SK-N-SH treated with all-trans-retinoic acid at 6 μM for 48 hours (cell line): ENCODE data around the gene FBXO42.

Experiments
- CREB5 ChIP-seq: fragments of 250-450 bp; sonication (Bioruptor Pico); IDR thresholded peaks from 2 replicates; pipeline ENCODE4 v1.5.1; 2020; ENCODE audit warnings: low read depth, mild to moderate bottlenecking, moderate library complexity
- GLIS3 ChIP-seq: fragments of 250-450 bp; sonication (Bioruptor Pico); IDR thresholded peaks from 2 replicates; pipeline ENCODE4 v1.5.0; 2020; ENCODE audit warnings: mild to moderate bottlenecking, moderate library complexity
- ZNF8 ChIP-seq: fragments of 450-650 bp; formaldehyde crosslinking; IDR thresholded peaks from 2 replicates; pipeline ENCODE4 v1.5.0; 2020; ENCODE audit warnings: mild to moderate bottlenecking, moderate library complexity

- TF ChIP-seq ZNF8 (CRISPR knock-in tag) (no peak), GLIS3 (CRISPR knock-in tag) (no peak), CREB5 (CRISPR knock-in tag) (no peak)
Measured at GRCh38 chr1:16229976-16230740, 122.1 kb downstream of the FBXO42 start.
